Measurements from ENCODE around the gene KCNJ12.

- no peak for TF ChIP-seq EZH2 (IDR thresholded peaks at IDR 0.05; ENCODE audit: low read depth, unreplicated experiment)
- no peak for TF ChIP-seq REST (IDR thresholded peaks at IDR 0.05; ENCODE audit: unreplicated experiment)
- TF ChIP-seq ETS1 (IDR thresholded peaks at IDR 0.05): no peak
- TF ChIP-seq CTCF (conservative IDR thresholded peaks at IDR 0.05; ENCODE audit: low read depth in 2 of 2): peak in 1 of 2 experiments; percentile 45; a peak in 3 of 4 replicates
- no peak for TF ChIP-seq POLR2AphosphoS5 (IDR thresholded peaks at IDR 0.05; ENCODE audit: low read depth)
- no peak for TF ChIP-seq CREB1 (CRISPR knock-in tag; IDR thresholded peaks at IDR 0.05; ENCODE audit: low read depth)
- no peak for TF ChIP-seq JUNB (IDR thresholded peaks at IDR 0.05; ENCODE audit: unreplicated experiment)
- TF ChIP-seq EZH2phosphoT487 (IDR thresholded peaks at IDR 0.05; ENCODE audit: unreplicated experiment): no peak
- TF ChIP-seq ZNF331 (CRISPR knock-in tag; IDR thresholded peaks at IDR 0.05; ENCODE audit: low read depth): no peak
Measured at GRCh38 chr17:21377705-21378396, 1.7 kb downstream of the KCNJ12 start.

Data from GM23338 (cell line).